Measurements from ENCODE around the gene NFATC3. TPM values are rescaled to one million over a fixed set of nuclear protein-coding genes. Genes with fewer than 3 reads are reported as not detected.

NFATC3 gene
- total and polyA plus RNA-seq, 4 donors: 9.7 to 21.2 (median 16.8) TPM

- peak; percentile 59 to 88 for TF ChIP-seq GABPA (IDR thresholded peaks at IDR 0.05 in 1 of 2, conservative IDR thresholded peaks at IDR 0.05 in 1 of 2)
- peak; percentile 94 for TF ChIP-seq SP1 (IDR thresholded peaks at IDR 0.05)
- TF ChIP-seq ZBTB33 (IDR thresholded peaks at IDR 0.05): peak; percentile 90
- TF ChIP-seq YY1 (IDR thresholded peaks at IDR 0.05): peak; percentile 76
- no peak for TF ChIP-seq HNF4G (IDR thresholded peaks at IDR 0.05)
Measured at GRCh38 chr16:68237243-68238028, 152.3 kb downstream of the NFATC3 start (continued).

DNA sequence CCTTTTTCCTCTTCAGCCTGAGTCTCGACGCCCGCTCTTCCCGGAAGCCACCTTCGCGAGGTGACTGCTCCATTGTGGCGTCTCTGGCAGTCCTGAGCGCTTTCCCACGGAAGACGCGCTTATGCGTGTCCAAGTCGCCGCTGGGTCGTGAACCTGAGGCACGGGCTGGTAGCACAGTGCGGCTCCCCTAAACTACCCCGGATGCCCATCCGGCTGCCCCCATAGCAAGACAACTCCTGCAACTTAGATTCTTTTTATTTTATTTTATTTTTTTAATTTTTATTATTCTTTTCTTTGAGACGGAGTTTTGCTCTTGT, 152.8 kb downstream of the NFATC3 start:
- peak overlapping the region in 1 of 2 donors; percentile 5 for H3K9ac ChIP-seq (ENCODE audit: low read depth in 1 of 2, low read length in 2 of 2)
- no peaks in the 10 kb centered on the region for H3K9me3 ChIP-seq (ENCODE audit: control insufficient read depth in 4 of 4, low read length in 3 of 4)
- peaks cover 15 to 42% (median 28%) of the 10 kb centered on the region in 4 donors for H3K4me1 ChIP-seq (ENCODE audit: control insufficient read depth in 4 of 4, insufficient read depth in 4 of 4, low read length in 3 of 4)
- H3K4me3 ChIP-seq (ENCODE audit: low read depth in 1 of 3, low read length in 3 of 3): peak overlapping the region; percentile 35 to 68 (median 39)
- peaks cover 0 to 4% (median 0%) of the 10 kb centered on the region in 4 donors for H3K36me3 ChIP-seq (ENCODE audit: control insufficient read depth in 4 of 4, insufficient read depth in 3 of 4, low read depth in 1 of 4, low read length in 3 of 4)
- no peaks in the 10 kb centered on the region for H3K27me3 ChIP-seq (ENCODE audit: control insufficient read depth in 4 of 4, insufficient read depth in 4 of 4, low read length in 3 of 4)
- 11% methylated on average over 20 of the region's 20 CpGs for WGBS
- TF ChIP-seq, protein P1, sequence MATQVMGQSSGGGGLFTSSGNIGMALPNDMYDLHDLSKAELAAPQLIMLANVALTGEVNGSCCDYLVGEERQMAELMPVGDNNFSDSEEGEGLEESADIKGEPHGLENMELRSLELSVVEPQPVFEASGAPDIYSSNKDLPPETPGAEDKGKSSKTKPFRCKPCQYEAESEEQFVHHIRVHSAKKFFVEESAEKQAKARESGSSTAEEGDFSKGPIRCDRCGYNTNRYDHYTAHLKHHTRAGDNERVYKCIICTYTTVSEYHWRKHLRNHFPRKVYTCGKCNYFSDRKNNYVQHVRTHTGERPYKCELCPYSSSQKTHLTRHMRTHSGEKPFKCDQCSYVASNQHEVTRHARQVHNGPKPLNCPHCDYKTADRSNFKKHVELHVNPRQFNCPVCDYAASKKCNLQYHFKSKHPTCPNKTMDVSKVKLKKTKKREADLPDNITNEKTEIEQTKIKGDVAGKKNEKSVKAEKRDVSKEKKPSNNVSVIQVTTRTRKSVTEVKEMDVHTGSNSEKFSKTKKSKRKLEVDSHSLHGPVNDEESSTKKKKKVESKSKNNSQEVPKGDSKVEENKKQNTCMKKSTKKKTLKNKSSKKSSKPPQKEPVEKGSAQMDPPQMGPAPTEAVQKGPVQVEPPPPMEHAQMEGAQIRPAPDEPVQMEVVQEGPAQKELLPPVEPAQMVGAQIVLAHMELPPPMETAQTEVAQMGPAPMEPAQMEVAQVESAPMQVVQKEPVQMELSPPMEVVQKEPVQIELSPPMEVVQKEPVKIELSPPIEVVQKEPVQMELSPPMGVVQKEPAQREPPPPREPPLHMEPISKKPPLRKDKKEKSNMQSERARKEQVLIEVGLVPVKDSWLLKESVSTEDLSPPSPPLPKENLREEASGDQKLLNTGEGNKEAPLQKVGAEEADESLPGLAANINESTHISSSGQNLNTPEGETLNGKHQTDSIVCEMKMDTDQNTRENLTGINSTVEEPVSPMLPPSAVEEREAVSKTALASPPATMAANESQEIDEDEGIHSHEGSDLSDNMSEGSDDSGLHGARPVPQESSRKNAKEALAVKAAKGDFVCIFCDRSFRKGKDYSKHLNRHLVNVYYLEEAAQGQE (IDR thresholded peaks at IDR 0.05): no peak
- TF ChIP-seq EGR1 (IDR thresholded peaks at IDR 0.05; ENCODE audit: low read depth in 2 of 2) (no peak), TAF1 (conservative IDR thresholded peaks at IDR 0.05) (no peak), NR2F2 (IDR thresholded peaks at IDR 0.05) (peak; percentile 1), HNF4A (conservative IDR thresholded peaks at IDR 0.05) (no peak), FOXA1 (IDR thresholded peaks at IDR 0.05) (no peak)
- TF ChIP-seq, protein P2, sequence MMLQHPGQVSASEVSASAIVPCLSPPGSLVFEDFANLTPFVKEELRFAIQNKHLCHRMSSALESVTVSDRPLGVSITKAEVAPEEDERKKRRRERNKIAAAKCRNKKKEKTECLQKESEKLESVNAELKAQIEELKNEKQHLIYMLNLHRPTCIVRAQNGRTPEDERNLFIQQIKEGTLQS (IDR thresholded peaks at IDR 0.05): no peak
- peak overlapping the region; percentile 37 to 70 for H3K27ac ChIP-seq (ENCODE audit: low read depth in 1 of 2, low read length in 2 of 2)
- DNase-seq (ENCODE audit: low spot score): no peak

- Histone ChIP-seq H3K27ac (ENCODE audit: low read depth in 1 of 2, low read length in 2 of 2) (no peak overlapping the region), H3K9me3 (ENCODE audit: control insufficient read depth in 4 of 4, low read length in 3 of 4) (no peaks in the 10 kb centered on the region), H3K27me3 (ENCODE audit: control insufficient read depth in 4 of 4, insufficient read depth in 4 of 4, low read length in 3 of 4) (no peaks in the 10 kb centered on the region), H3K4me1 (ENCODE audit: control insufficient read depth in 4 of 4, insufficient read depth in 4 of 4, low read length in 3 of 4) (peaks cover 11 to 41% (median 28%) of the 10 kb centered on the region in 4 donors), H3K9ac (ENCODE audit: low read depth in 1 of 2, low read length in 2 of 2) (no peak overlapping the region), H3K36me3 (ENCODE audit: control insufficient read depth in 4 of 4, insufficient read depth in 3 of 4, low read depth in 1 of 4, low read length in 3 of 4) (no peaks in the 10 kb centered on the region), H3K4me3 (ENCODE audit: low read depth in 1 of 3, low read length in 3 of 3) (no peak overlapping the region)
- no peak for DNase-seq (ENCODE audit: low spot score)
- TF ChIP-seq FOXA2 (IDR thresholded peaks at IDR 0.05): no peak
- no peak for TF ChIP-seq EGR1 (IDR thresholded peaks at IDR 0.05; ENCODE audit: low read depth in 2 of 2)
- 86% methylated on average over 7 of the region's 7 CpGs for WGBS
Measured at GRCh38 chr16:68242085-68242484, 156.9 kb downstream of the NFATC3 start.

Measured in liver (tissue), 9 donors.